GM12878 (cell line): ENCODE measurements around the gene ARHGAP26. TPM values are rescaled to one million over a fixed set of nuclear protein-coding genes. Genes with fewer than 3 reads are reported as not detected.

Experiments used
- ATAC-seq: fragments of 200-7000 bp; cut with Tn5 transposase; 3 replicates; pipeline ENCODE4 v1.9.1; 2020; ENCODE audit warnings: mild to moderate bottlenecking, moderate library complexity
- BruUV-seq: library from RNA; stranded (reverse); fragments of 400-500 nt; replicated peaks from 2 replicates; lab custom pipeline; 2021; lab: Mats Ljungman, UMichigan
- CTCF ChIA-PET: fragments of 300-600 bp; sonication (Branson Sonifier 250); formaldehyde crosslinking; extraction: SDS; loops from one replicate; lab custom pipeline; 2021; ENCODE audit warnings: inconsistent platforms; lab: Yijun Ruan, JAX
- POLR2A ChIA-PET: fragments of 350-600 bp; formaldehyde crosslinking; extraction: SDS; loops from one replicate; lab custom pipeline; 2021; ENCODE audit warnings: inconsistent platforms; lab: Charles Lee
- RAD21 ChIA-PET: fragments of 300-600 bp; sonication (Branson Sonifier 250); formaldehyde crosslinking; loops from one replicate; lab custom pipeline; 2023; ENCODE audit warnings: antibody characterized with exemption; ENCODE audit not compliant: unreplicated experiment; lab: Charles Lee
- SMC1A ChIA-PET: fragments of 300-600 bp; sonication (Branson Sonifier 250); formaldehyde crosslinking; loops from one replicate; lab custom pipeline; 2023; ENCODE audit not compliant: unreplicated experiment, uncharacterized antibody; lab: Charles Lee
- DNase-seq: peaks from one replicate; pipeline ENCODE4 v3.0.0-alpha.2; 2011; ENCODE audit warnings: low read depth, low spot score
- FAIRE-seq: peaks from 3 replicates; lab custom pipeline; 2011; peaks lifted over from hg19 to GRCh38; lab: Jason Lieb, UNC
- H2AFZ ChIP-seq: 2 replicates; pipeline ENCODE4 v1.6.0; 2011; ENCODE audit warnings: low read depth, low read length, control low read depth; ENCODE audit not compliant: control insufficient read depth
- H3K27ac ChIP-seq: 2 replicates; pipeline ENCODE4 v1.5.1; 2011; ENCODE audit warnings: control low read depth; ENCODE audit not compliant: control insufficient read depth, insufficient read depth
- H3K27me3 ChIP-seq, 2 experiments: replicated peaks in 1 of 2; 2 replicates each; pipeline versions ENCODE4 v1.6.0 to v1.6.1; 2011; ENCODE audit warnings: low read length in 1 of 2; ENCODE audit not compliant: control insufficient read depth in 2 of 2, insufficient read depth in 2 of 2
- H3K36me3 ChIP-seq, 2 experiments: 2 replicates each; pipeline ENCODE4 v1.5.1; 2011; ENCODE audit warnings: low read length in 1 of 2; ENCODE audit not compliant: control insufficient read depth in 2 of 2, insufficient read depth in 2 of 2
- H3K4me1 ChIP-seq: 2 replicates; pipeline ENCODE4 v1.6.1; 2011; ENCODE audit warnings: mild to moderate bottlenecking, low read length, moderate library complexity, mixed read lengths; ENCODE audit not compliant: control insufficient read depth, insufficient read depth
- H3K4me2 ChIP-seq: 2 replicates; pipeline ENCODE4 v1.6.0; 2011; ENCODE audit warnings: control low read depth; ENCODE audit not compliant: control insufficient read depth, insufficient read depth
- H3K4me3 ChIP-seq: fragments of 200-600 bp; sonication (generic); 2 replicates; pipeline ENCODE4 v1.5.1; 2016
- H3K79me2 ChIP-seq: 2 replicates; pipeline ENCODE4 v1.6.0; 2011; ENCODE audit warnings: low read length; ENCODE audit not compliant: control insufficient read depth, insufficient read depth
- H3K9ac ChIP-seq: 2 replicates; pipeline ENCODE4 v1.8.0; 2011; ENCODE audit warnings: low read length, control low read depth, mixed read lengths; ENCODE audit not compliant: control insufficient read depth, insufficient read depth
- H3K9me3 ChIP-seq: replicated peaks from 3 replicates; pipeline ENCODE4 v1.5.1; 2011; ENCODE audit warnings: mild to moderate bottlenecking, low read length; ENCODE audit not compliant: control insufficient read depth, insufficient read depth
- H4K20me1 ChIP-seq: 2 replicates; pipeline ENCODE4 v1.6.0; 2011; ENCODE audit not compliant: control insufficient read depth, insufficient read depth
- ATF3 ChIP-seq: IDR thresholded peaks from 2 replicates; pipeline ENCODE4 v1.6.1; 2011; ENCODE audit warnings: low read depth, mild to moderate bottlenecking, low read length, moderate library complexity, borderline replicate concordance; ENCODE audit errors: extremely low read depth
- BRCA1 ChIP-seq: IDR thresholded peaks from 2 replicates; pipeline ENCODE4 v1.6.1; 2011; ENCODE audit warnings: low read depth, low read length, improper control_type of control experiment
- FOXM1 ChIP-seq: IDR thresholded peaks from 2 replicates; pipeline ENCODE4 v1.6.1; 2012; ENCODE audit warnings: low read depth, mild to moderate bottlenecking, inconsistent platforms, low read length, moderate library complexity
- HSF1 ChIP-seq: fragments of 150-350 bp; IDR thresholded peaks from 2 replicates; pipeline ENCODE4 v1.6.1; 2014; ENCODE audit warnings: mild to moderate bottlenecking, low read depth, low read length
- IKZF1 ChIP-seq: fragments of 450-650 bp; conservative IDR thresholded peaks from 2 replicates; pipeline ENCODE4 v1.6.1; 2017; ENCODE audit warnings: antibody characterized with exemption, mild to moderate bottlenecking
- KLF5 ChIP-seq: fragments of 450-650 bp; IDR thresholded peaks from 2 replicates; pipeline ENCODE4 v1.6.1; 2014; ENCODE audit warnings: mild to moderate bottlenecking; ENCODE audit not compliant: partially characterized antibody
- MEF2A ChIP-seq: IDR thresholded peaks from 2 replicates; pipeline ENCODE4 v1.6.1; 2011; ENCODE audit warnings: low read depth, mild to moderate bottlenecking, low read length, moderate library complexity; ENCODE audit not compliant: insufficient read depth
- POU2F2 ChIP-seq: IDR thresholded peaks from 3 replicates; pipeline ENCODE4 v1.6.1; 2011; ENCODE audit warnings: low read depth, mild to moderate bottlenecking, low read length, borderline replicate concordance
- SMAD1 ChIP-seq: fragments of 450-650 bp; IDR thresholded peaks from 2 replicates; pipeline ENCODE4 v1.6.1; 2018; ENCODE audit warnings: mild to moderate bottlenecking, low read depth; ENCODE audit not compliant: partially characterized antibody
- TAF1 ChIP-seq: IDR thresholded peaks from 2 replicates; pipeline ENCODE4 v1.6.1; 2011; ENCODE audit warnings: mild to moderate bottlenecking, low read depth, low read length, borderline replicate concordance
- USF1 ChIP-seq: IDR thresholded peaks from 2 replicates; pipeline ENCODE4 v1.6.1; 2011; ENCODE audit warnings: borderline replicate concordance, low read depth, mild to moderate bottlenecking, moderate library complexity, mixed read lengths, low read length; ENCODE audit not compliant: insufficient read depth; ENCODE audit errors: extremely low read length
- ZNF217 ChIP-seq: fragments of 450-650 bp; IDR thresholded peaks from 2 replicates; pipeline ENCODE4 v1.6.1; 2017; ENCODE audit warnings: antibody characterized with exemption, mild to moderate bottlenecking
- ZNF384 ChIP-seq: IDR thresholded peaks from 2 replicates; pipeline ENCODE4 v1.6.1; 2012; ENCODE audit warnings: low read depth, mild to moderate bottlenecking, low read length, improper control_type of control experiment, borderline replicate concordance
- WGBS: methylation state at CpG from one replicate; pipeline ENCODE4 v1.1.6; 2016; ENCODE audit warnings: low lambda C conversion rate; ENCODE audit not compliant: insufficient replicate concordance, insufficient coverage; ENCODE audit errors: missing lambda C conversion rate; 5-methylcytosine and 5-hydroxymethylcytosine counted together
- in situ Hi-C: fragments of 300-500 bp; cut with MboI; formaldehyde crosslinking; loops from 9 replicates; pipeline ENCODE4 v1.14.3; 2018; ENCODE audit warnings: mixed read lengths
- intact Hi-C: fragments of 100-400 bp; cut with micrococcal nuclease; formaldehyde crosslinking; loops from one replicate; pipeline ENCODE4 v1.14.2; 2022; ENCODE audit not compliant: unreplicated experiment
- polyA plus RNA-seq, 11 experiments: library from polyadenylated mRNA; depleted of rRNA in 4 of 11; unstranded in 6 of 11; stranded (reverse) in 5 of 11; fragments of >200 nt; fragmentation: Nextera tagmentation in 4 of 11; fragmentation: Illumina TruSeq in 1 of 11; extraction: Ambion mirVana in 4 of 11; extraction: Trizol in 1 of 11; gene quantifications; 1 replicate in 1 of 11; 2 replicates in 10 of 11; pipeline versions ENCODE4 v1.2.1 to v1.2.3, GENCODE V29; 2011 to 2016; ENCODE audit warnings: inconsistent platforms in 2 of 11, missing spikeins in 2 of 11, low read depth in 1 of 11
- total RNA-seq, 4 experiments: library from RNA; depleted of rRNA in 3 of 4; stranded (reverse); fragments of >200 nt in 3 of 4; fragmentation: Illumina TruSeq in 1 of 4; extraction: Trizol in 1 of 4; gene quantifications; 2 replicates each; pipeline versions ENCODE4 v1.2.1 to v1.2.3, GENCODE V29; 2013 to 2021

ARHGAP26 gene
- total and polyA plus RNA-seq, 10 of the 15 experiments (the other 5 are each of a cell fraction or from before 2014, with no cell fraction given): 9.4 to 41.5 (median 19.3) TPM

DNA sequence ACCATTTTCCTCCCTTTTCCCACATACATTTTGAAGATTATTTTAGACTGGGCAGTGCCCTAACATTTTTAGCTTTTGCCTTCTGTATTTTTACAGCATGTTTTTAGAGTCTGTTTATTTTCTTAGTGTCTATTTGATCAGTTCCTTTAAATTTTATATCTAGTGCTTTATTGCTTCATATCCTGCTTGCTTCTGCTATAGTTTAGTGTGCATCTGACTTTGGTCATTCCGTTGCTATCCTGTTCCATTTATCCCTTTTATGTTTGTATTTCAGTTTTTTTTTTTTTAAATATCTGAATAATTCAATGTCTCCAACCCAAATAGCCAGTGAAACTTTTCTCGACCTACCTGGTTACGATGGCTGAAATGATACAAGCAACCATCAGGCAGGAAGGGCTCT lies 203.8 kb downstream of the ARHGAP26 start (continued):
- TF ChIP-seq IKZF1: no peak
- TF ChIP-seq POU2F2: no peak
- no peak for TF ChIP-seq MEF2A

DNA sequence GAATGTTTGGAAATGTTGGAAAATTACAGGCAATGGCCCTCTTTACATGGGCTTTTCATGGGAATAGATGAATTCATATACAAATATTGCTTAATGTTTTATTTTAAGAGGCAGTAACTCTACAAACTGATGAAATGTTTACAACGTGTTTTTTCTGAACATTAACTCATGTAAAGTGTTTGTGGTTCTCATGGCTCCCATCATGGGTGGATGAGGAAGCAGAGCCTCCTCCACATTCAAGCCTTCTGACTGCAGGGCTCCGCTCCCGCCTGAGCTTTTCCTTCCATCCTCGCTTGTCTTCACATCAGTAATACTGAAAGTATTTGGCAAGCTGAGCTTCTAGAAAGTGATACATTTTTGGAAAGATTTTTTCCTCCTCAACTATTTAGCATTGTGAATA lies 204.2 kb downstream of the ARHGAP26 start:
- no TSS peak for BruUV-seq
- ChIA-PET CTCF (interaction anchor here (1.3 to 1.8 kb wide), 4 partner anchors 10 to 52 kb away, joined by 3 to 5 read pairs (median 4); no protein-coding TSS in a partner anchor), POLR2A (interaction anchor here (0.5 kb wide), 1 partner anchor 27 kb away, joined by 3 read pairs; no protein-coding TSS in a partner anchor), RAD21 (no interaction called here), SMC1A (interaction anchor here (1.4 to 1.6 kb wide), 3 partner anchors 29 to 55 kb away, joined by 3 to 8 read pairs (median 6); no protein-coding TSS in a partner anchor)
- in situ Hi-C loops: no loop called here
- Histone ChIP-seq H3K9me3 (no peaks in the 10 kb centered on the region), H3K79me2 (no peaks in the 10 kb centered on the region), H3K27me3 (no peaks in the 10 kb centered on the region), H2AFZ (no peak overlapping the region), H3K36me3 (no peaks in the 10 kb centered on the region), H3K4me2 (no peak overlapping the region), H3K4me3 (no peak overlapping the region), H3K4me1 (peaks cover 22% of the 10 kb centered on the region), H3K27ac (no peak overlapping the region), H4K20me1 (no peaks in the 10 kb centered on the region), H3K9ac (no peak overlapping the region)
- no peak for DNase-seq
- no peak for ATAC-seq
- FAIRE-seq: no peak
- no peak for TF ChIP-seq BRCA1
- no peak for TF ChIP-seq TAF1
- TF ChIP-seq HSF1: no peak
- no peak for TF ChIP-seq ZNF217
- no peak for TF ChIP-seq KLF5
- TF ChIP-seq POU2F2: no peak
- TF ChIP-seq ZNF384: no peak
- no peak for TF ChIP-seq USF1
- TF ChIP-seq SMAD1: no peak
- no peak for TF ChIP-seq FOXM1
- TF ChIP-seq ATF3: no peak
- intact Hi-C loops: no loop called here
- 81% methylated on average over 4 of the region's 4 CpGs for WGBS
